Osteoblast (primary cell): ENCODE data around the gene SLC12A7. TPM values are rescaled to one million over a fixed set of nuclear protein-coding genes. Genes with fewer than 3 reads are reported as not detected.

Source experiments
- DNase-seq: peaks from one replicate; pipeline ENCODE4 v3.0.0; 2011; ENCODE audit warnings: low spot score, mixed read lengths; ENCODE audit not compliant: insufficient read length; ENCODE audit errors: missing footprints
- H2AFZ ChIP-seq: 2 replicates; pipeline ENCODE4 v1.6.0; 2011; ENCODE audit warnings: mild to moderate bottlenecking, low read length
- H3K27ac ChIP-seq: 2 replicates; pipeline ENCODE4 v1.5.1; 2011; ENCODE audit warnings: mild to moderate bottlenecking, low read depth, low read length, moderate library complexity
- H3K27me3 ChIP-seq: 2 replicates; pipeline ENCODE4 v1.6.0; 2012; ENCODE audit warnings: mild to moderate bottlenecking, control low read depth, inconsistent platforms, low read length, moderate library complexity; ENCODE audit not compliant: insufficient read depth
- H3K36me3 ChIP-seq: 2 replicates; pipeline ENCODE4 v1.5.1; 2011; ENCODE audit warnings: mild to moderate bottlenecking, low read length, control low read depth, moderate library complexity; ENCODE audit not compliant: insufficient read depth
- H3K4me1 ChIP-seq: 2 replicates; pipeline ENCODE4 v1.5.1; 2011; ENCODE audit warnings: mild to moderate bottlenecking, low read length, control low read depth, moderate library complexity; ENCODE audit not compliant: insufficient read depth
- H3K4me2 ChIP-seq: 2 replicates; pipeline ENCODE4 v1.6.0; 2011; ENCODE audit warnings: mild to moderate bottlenecking, low read length; ENCODE audit not compliant: insufficient read depth
- H3K4me3 ChIP-seq: fragments of 200-600 bp; sonication (generic); 3 replicates; pipeline ENCODE4 v1.5.1; 2012; ENCODE audit warnings: mild to moderate bottlenecking, low read length, inconsistent platforms; ENCODE audit not compliant: insufficient read depth
- H3K79me2 ChIP-seq: 2 replicates; pipeline ENCODE4 v1.6.0; 2012; ENCODE audit warnings: mild to moderate bottlenecking, low read length, control low read depth, inconsistent platforms; ENCODE audit not compliant: insufficient read depth
- H3K9me3 ChIP-seq: 2 replicates; pipeline ENCODE4 v1.5.1; 2011; ENCODE audit warnings: low read depth, low read length, control low read depth
- H4K20me1 ChIP-seq: 2 replicates; pipeline ENCODE4 v1.6.0; 2012; ENCODE audit warnings: mild to moderate bottlenecking, low read length, control low read depth; ENCODE audit not compliant: insufficient read depth
- total RNA-seq: library from RNA; depleted of rRNA; stranded (reverse); fragments of >200 nt; gene quantifications from 2 replicates; pipeline ENCODE4 v1.2.3, GENCODE V29; 2012
- TF ChIP-seq, protein P1 (sequence below): IDR thresholded peaks from 2 replicates; pipeline ENCODE4 v1.5.1; 2011; ENCODE audit warnings: mild to moderate bottlenecking, low read depth, low read length, moderate library complexity; ENCODE audit errors: extremely low read depth

The SLC12A7 gene
- total RNA-seq, 1 donor = 6.9 TPM

DNA sequence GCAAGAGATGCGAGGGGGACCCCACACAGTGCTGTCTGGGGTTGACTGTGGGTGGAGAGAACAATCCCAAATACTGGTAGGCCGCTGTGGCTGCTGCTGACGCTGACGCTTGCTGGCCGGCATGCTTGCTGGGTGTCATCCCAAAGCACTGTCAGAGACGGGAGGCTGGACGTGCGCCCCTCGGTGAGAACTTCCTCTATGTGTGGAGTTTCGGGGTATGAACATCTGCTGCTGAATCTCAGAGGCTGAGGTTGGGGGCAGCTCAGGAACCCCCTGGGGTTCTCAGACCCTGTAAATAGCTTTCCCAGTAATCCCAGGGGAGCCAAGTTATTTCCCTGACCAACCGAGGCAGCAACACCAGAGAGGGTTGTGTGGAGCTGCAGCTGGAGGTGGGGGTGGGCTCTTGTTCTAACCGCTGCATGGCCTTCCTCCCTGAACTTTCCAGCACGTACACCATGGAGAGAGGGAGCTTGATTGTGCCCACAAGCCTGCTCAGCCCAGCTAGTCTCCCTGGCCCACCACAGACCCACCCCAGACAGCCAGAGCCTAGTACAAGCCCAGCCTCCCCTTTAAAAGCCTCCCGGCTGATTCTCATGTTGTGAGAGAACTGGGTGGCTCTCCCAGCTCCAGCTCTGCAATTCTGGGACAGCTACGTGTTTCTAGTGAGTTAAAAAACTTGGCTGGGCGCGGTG, 21.8 kb upstream of the SLC12A7 start:
- no peak overlapping the region for H3K4me2 ChIP-seq
- TF ChIP-seq, protein P1, sequence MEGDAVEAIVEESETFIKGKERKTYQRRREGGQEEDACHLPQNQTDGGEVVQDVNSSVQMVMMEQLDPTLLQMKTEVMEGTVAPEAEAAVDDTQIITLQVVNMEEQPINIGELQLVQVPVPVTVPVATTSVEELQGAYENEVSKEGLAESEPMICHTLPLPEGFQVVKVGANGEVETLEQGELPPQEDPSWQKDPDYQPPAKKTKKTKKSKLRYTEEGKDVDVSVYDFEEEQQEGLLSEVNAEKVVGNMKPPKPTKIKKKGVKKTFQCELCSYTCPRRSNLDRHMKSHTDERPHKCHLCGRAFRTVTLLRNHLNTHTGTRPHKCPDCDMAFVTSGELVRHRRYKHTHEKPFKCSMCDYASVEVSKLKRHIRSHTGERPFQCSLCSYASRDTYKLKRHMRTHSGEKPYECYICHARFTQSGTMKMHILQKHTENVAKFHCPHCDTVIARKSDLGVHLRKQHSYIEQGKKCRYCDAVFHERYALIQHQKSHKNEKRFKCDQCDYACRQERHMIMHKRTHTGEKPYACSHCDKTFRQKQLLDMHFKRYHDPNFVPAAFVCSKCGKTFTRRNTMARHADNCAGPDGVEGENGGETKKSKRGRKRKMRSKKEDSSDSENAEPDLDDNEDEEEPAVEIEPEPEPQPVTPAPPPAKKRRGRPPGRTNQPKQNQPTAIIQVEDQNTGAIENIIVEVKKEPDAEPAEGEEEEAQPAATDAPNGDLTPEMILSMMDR = no peak
- no peaks in the 10 kb centered on the region for H3K4me1 ChIP-seq
- H3K79me2 ChIP-seq = no peaks in the 10 kb centered on the region
- no peak overlapping the region for H3K4me3 ChIP-seq
- DNase-seq = no peak
- no peaks in the 10 kb centered on the region for H4K20me1 ChIP-seq
- no peak overlapping the region for H2AFZ ChIP-seq
- H3K9me3 ChIP-seq = no peaks in the 10 kb centered on the region
- H3K36me3 ChIP-seq = no peaks in the 10 kb centered on the region
- no peak overlapping the region for H3K27ac ChIP-seq
- peaks cover 12% of the 10 kb centered on the region for H3K27me3 ChIP-seq

DNA sequence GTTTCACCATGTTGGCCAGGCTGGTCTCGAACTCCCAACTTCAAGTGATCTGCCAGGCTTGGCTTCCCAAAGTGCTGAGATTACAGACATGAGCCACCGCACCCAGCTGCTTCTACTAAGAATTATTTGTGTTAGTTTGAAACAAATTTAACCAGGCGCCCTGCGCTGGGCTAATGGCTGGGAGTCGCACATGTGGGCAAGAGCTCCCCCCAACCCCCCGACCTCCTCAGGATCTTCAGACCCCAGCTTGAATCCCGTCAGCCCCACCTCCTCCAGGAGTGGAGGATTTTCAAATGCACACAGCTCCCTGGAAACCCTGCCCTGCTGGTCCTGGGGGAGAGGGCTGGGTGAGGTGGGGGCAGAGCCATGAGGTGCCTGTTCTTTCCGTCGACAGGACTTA, 21.2 kb upstream of the SLC12A7 start:
- Histone ChIP-seq H4K20me1 (no peaks in the 10 kb centered on the region), H3K36me3 (no peaks in the 10 kb centered on the region), H3K27ac (no peak overlapping the region), H2AFZ (no peak overlapping the region), H3K27me3 (peaks cover 16% of the 10 kb centered on the region), H3K9me3 (no peaks in the 10 kb centered on the region), H3K4me3 (no peak overlapping the region), H3K4me2 (no peak overlapping the region), H3K4me1 (no peaks in the 10 kb centered on the region), H3K79me2 (no peaks in the 10 kb centered on the region)
- TF ChIP-seq, protein P1 = no peak
- DNase-seq = no peak

DNA sequence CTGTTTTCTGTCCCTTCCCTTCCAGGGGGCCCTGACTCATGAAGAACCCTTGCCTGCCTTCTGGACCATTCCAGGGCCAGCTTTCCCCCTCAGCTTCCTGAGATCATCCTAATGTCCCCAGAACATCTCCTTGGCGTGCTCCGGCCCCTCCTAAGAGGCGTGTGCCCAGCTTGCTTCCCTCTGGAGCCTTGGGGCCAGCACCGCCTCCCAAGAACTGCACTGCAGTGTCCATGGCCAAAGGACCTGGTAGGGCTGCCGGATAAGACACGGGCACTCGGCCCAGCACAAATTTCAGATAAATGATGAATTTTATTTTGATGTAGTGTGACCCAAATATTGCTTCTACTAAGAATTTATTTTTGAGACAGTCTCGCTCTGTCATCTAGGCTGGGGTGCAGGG, 20.7 kb upstream of the SLC12A7 start:
- no peaks in the 10 kb centered on the region for H3K79me2 ChIP-seq

DNA sequence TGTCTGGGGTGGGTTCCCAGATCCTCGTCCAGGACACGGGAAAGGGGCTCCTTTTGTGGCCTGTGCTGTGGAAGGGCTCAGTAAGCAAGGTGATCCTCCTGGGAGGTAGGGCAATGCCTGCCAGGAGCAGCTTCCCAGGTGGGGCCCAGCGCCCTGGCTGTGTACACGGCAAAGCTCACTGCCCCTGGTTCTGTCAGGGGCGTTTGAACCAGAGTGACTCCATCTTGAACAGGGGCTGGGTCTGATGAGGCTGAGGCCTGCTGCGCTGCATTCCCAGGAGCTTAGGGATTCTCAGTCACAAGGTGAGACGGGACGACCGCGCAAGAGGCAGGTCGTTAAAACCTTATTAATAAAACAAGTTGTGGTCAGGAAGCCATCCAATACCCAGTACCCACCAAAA, 19.9 kb upstream of the SLC12A7 start:
- no peak overlapping the region for H2AFZ ChIP-seq
- H3K9me3 ChIP-seq = no peaks in the 10 kb centered on the region
- no peak overlapping the region for H3K4me3 ChIP-seq
- peaks cover 18% of the 10 kb centered on the region for H3K27me3 ChIP-seq
- no peak overlapping the region for H3K4me2 ChIP-seq
- no peaks in the 10 kb centered on the region for H4K20me1 ChIP-seq
- DNase-seq = no peak
- no peak overlapping the region for H3K27ac ChIP-seq
- no peaks in the 10 kb centered on the region for H3K4me1 ChIP-seq
- no peaks in the 10 kb centered on the region for H3K36me3 ChIP-seq
- H3K79me2 ChIP-seq = no peaks in the 10 kb centered on the region
- TF ChIP-seq, protein P1 = no peak

More for the DNA sequence above, 20.7 kb upstream of the SLC12A7 start:
- Histone ChIP-seq H3K4me1 (no peaks in the 10 kb centered on the region), H3K9me3 (no peaks in the 10 kb centered on the region), H3K27ac (no peak overlapping the region), H3K27me3 (peaks cover 17% of the 10 kb centered on the region), H2AFZ (no peak overlapping the region), H3K4me3 (no peak overlapping the region), H3K36me3 (no peaks in the 10 kb centered on the region), H3K4me2 (no peak overlapping the region), H4K20me1 (no peaks in the 10 kb centered on the region)
- TF ChIP-seq, protein P1 = no peak
- DNase-seq = no peak
